Measurements from ENCODE around the gene ZNF552. TPM values are rescaled to one million over a fixed set of nuclear protein-coding genes. Genes with fewer than 3 reads are reported as not detected.

The ZNF552 gene
- total and polyA plus RNA-seq, 2 of the 13 experiments (the other 11 are each of a cell fraction or from before 2014, with no cell fraction given): 8.1 to 16.6 TPM

Other genes with a start within 250 kb of the ZNF552 start
- gene ZNF416, start 236.0 kb downstream of the ZNF552 start, total RNA-seq (2016; rRNA removed; fragmentation: Illumina TruSeq; extraction: Trizol): 5.3 and 6.6 TPM in 2 replicates
- 1.5 and 2.1 TPM in 2 replicates for gene ZNF416, start 236.0 kb downstream of the ZNF552 start, polyA plus RNA-seq (2011; rRNA removed)
- gene ZIK1, start 230.8 kb downstream of the ZNF552 start, total RNA-seq (2016; rRNA removed; fragmentation: Illumina TruSeq; extraction: Trizol): 7.2 and 9.8 TPM in 2 replicates
- gene ZIK1, start 230.8 kb downstream of the ZNF552 start, polyA plus RNA-seq (2011; rRNA removed): 1.9 and 2.1 TPM in 2 replicates
- gene ZNF530, start 215.0 kb downstream of the ZNF552 start, total RNA-seq (2016; rRNA removed; fragmentation: Illumina TruSeq; extraction: Trizol): 7.5 and 7.8 TPM in 2 replicates
- 1.1 and 1.6 TPM in 2 replicates for gene ZNF530, start 215.0 kb downstream of the ZNF552 start, polyA plus RNA-seq (2011; rRNA removed)
- gene ZNF134, start 200.7 kb downstream of the ZNF552 start, total RNA-seq (2016; rRNA removed; fragmentation: Illumina TruSeq; extraction: Trizol): 17.1 and 19.4 TPM in 2 replicates
- 6.8 and 7.1 TPM in 2 replicates for gene ZNF134, start 200.7 kb downstream of the ZNF552 start, polyA plus RNA-seq (2011; rRNA removed)
- gene ZNF211, start 181.7 kb downstream of the ZNF552 start, total RNA-seq (2016; rRNA removed; fragmentation: Illumina TruSeq; extraction: Trizol): 11.2 and 12.2 TPM in 2 replicates
- gene ZNF211, start 181.7 kb downstream of the ZNF552 start, polyA plus RNA-seq (2011; rRNA removed): 9.9 and 12.7 TPM in 2 replicates
- gene ZSCAN4, start 146.0 kb downstream of the ZNF552 start, total RNA-seq (2016; rRNA removed; fragmentation: Illumina TruSeq; extraction: Trizol): 0.56 and 0.60 TPM in 2 replicates
- gene ZSCAN4, start 146.0 kb downstream of the ZNF552 start, polyA plus RNA-seq (2011; rRNA removed): 0.68 and 0.73 TPM in 2 replicates
- gene ZNF551, start 132.9 kb downstream of the ZNF552 start, total RNA-seq (2016; rRNA removed; fragmentation: Illumina TruSeq; extraction: Trizol): 14.2 and 23.1 TPM in 2 replicates
- gene ZNF551, start 132.9 kb downstream of the ZNF552 start, polyA plus RNA-seq (2011; rRNA removed): 3.3 and 4.8 TPM in 2 replicates
- gene ZNF154, start 105.7 kb downstream of the ZNF552 start, total RNA-seq (2016; rRNA removed; fragmentation: Illumina TruSeq; extraction: Trizol): not detected in 2 replicates
- not detected in 2 replicates for gene ZNF154, start 105.7 kb downstream of the ZNF552 start, polyA plus RNA-seq (2011; rRNA removed)
- gene ZNF671, start 87.3 kb downstream of the ZNF552 start, total RNA-seq (2016; rRNA removed; fragmentation: Illumina TruSeq; extraction: Trizol): not detected in 2 replicates
- gene ZNF671, start 87.3 kb downstream of the ZNF552 start, polyA plus RNA-seq (2011; rRNA removed): not detected in 2 replicates
- gene ZNF776, start 68.1 kb downstream of the ZNF552 start, total RNA-seq (2016; rRNA removed; fragmentation: Illumina TruSeq; extraction: Trizol): 15.6 and 16.9 TPM in 2 replicates
- gene ZNF776, start 68.1 kb downstream of the ZNF552 start, polyA plus RNA-seq (2011; rRNA removed): 7.6 and 8.2 TPM in 2 replicates
- gene ZNF586, start 45.2 kb downstream of the ZNF552 start, total RNA-seq (2016; rRNA removed; fragmentation: Illumina TruSeq; extraction: Trizol): 2.1 and 3.4 TPM in 2 replicates
- gene ZNF586, start 45.2 kb downstream of the ZNF552 start, polyA plus RNA-seq (2011; rRNA removed): 0.50 and 0.89 TPM in 2 replicates
- 29.9 and 33.6 TPM in 2 replicates for gene ZNF587B, start 15.4 kb upstream of the ZNF552 start, total RNA-seq (2016; rRNA removed; fragmentation: Illumina TruSeq; extraction: Trizol)
- gene ZNF587B, start 15.4 kb upstream of the ZNF552 start, polyA plus RNA-seq (2011; rRNA removed): 4.3 and 5.2 TPM in 2 replicates
- gene ZNF587, start 34.9 kb upstream of the ZNF552 start, total RNA-seq (2016; rRNA removed; fragmentation: Illumina TruSeq; extraction: Trizol): 17.5 and 22.9 TPM in 2 replicates
- gene ZNF587, start 34.9 kb upstream of the ZNF552 start, polyA plus RNA-seq (2011; rRNA removed): 8.7 and 12.6 TPM in 2 replicates
- gene ZNF814, start 74.1 kb upstream of the ZNF552 start, total RNA-seq (2016; rRNA removed; fragmentation: Illumina TruSeq; extraction: Trizol): 2.3 and 3.4 TPM in 2 replicates
- gene ZNF814, start 74.1 kb upstream of the ZNF552 start, polyA plus RNA-seq (2011; rRNA removed): 2.1 and 2.5 TPM in 2 replicates
- 13.7 and 14.1 TPM in 2 replicates for gene ZNF417, start 101.7 kb upstream of the ZNF552 start, total RNA-seq (2016; rRNA removed; fragmentation: Illumina TruSeq; extraction: Trizol)
- 2.9 and 3.2 TPM in 2 replicates for gene ZNF417, start 101.7 kb upstream of the ZNF552 start, polyA plus RNA-seq (2011; rRNA removed)
- 0.27 TPM in 1 of 2 replicates, not detected in the other for gene ZNF418, start 120.5 kb upstream of the ZNF552 start, total RNA-seq (2016; rRNA removed; fragmentation: Illumina TruSeq; extraction: Trizol)
- 0.03 and 0.07 TPM in 2 replicates for gene ZNF418, start 120.5 kb upstream of the ZNF552 start, polyA plus RNA-seq (2011; rRNA removed)
- gene ZNF256, start 132.8 kb upstream of the ZNF552 start, total RNA-seq (2016; rRNA removed; fragmentation: Illumina TruSeq; extraction: Trizol): 6.0 and 6.7 TPM in 2 replicates
- 3.1 and 3.8 TPM in 2 replicates for gene ZNF256, start 132.8 kb upstream of the ZNF552 start, polyA plus RNA-seq (2011; rRNA removed)
- gene C19orf18, start 159.6 kb upstream of the ZNF552 start, total RNA-seq (2016; rRNA removed; fragmentation: Illumina TruSeq; extraction: Trizol): 0.22 and 0.38 TPM in 2 replicates
- 0.55 and 0.56 TPM in 2 replicates for gene C19orf18, start 159.6 kb upstream of the ZNF552 start, polyA plus RNA-seq (2011; rRNA removed)
- 8.4 and 14.8 TPM in 2 replicates for gene ZNF606, start 187.9 kb upstream of the ZNF552 start, total RNA-seq (2016; rRNA removed; fragmentation: Illumina TruSeq; extraction: Trizol)
- 4.2 and 5.2 TPM in 2 replicates for gene ZNF606, start 187.9 kb upstream of the ZNF552 start, polyA plus RNA-seq (2011; rRNA removed)
- not detected in 2 replicates for gene ZSCAN1, start 219.1 kb upstream of the ZNF552 start, total RNA-seq (2016; rRNA removed; fragmentation: Illumina TruSeq; extraction: Trizol)
- not detected in 2 replicates for gene ZSCAN1, start 219.1 kb upstream of the ZNF552 start, polyA plus RNA-seq (2011; rRNA removed)
- gene ZNF135, start 244.4 kb upstream of the ZNF552 start, total RNA-seq (2016; rRNA removed; fragmentation: Illumina TruSeq; extraction: Trizol): not detected in 2 replicates
- gene ZNF135, start 244.4 kb upstream of the ZNF552 start, polyA plus RNA-seq (2011; rRNA removed): not detected in 2 replicates